OCI-LY3 (cell line): Measurements from ENCODE around the gene CIITA.

Experiments used
- CTCF ChIP-seq: fragments of 200-600, 300-600 bp; sonication (generic); IDR thresholded peaks from 2 replicates; pipeline ENCODE4 v1.5.1; 2014; ENCODE audit warnings: antibody characterized with exemption, low read length, low read depth
- EZH2phosphoT487 ChIP-seq: fragments of 200-600 bp; shearing (Covaris generic); IDR thresholded peaks from 2 replicates; pipeline ENCODE4 v1.6.1; 2018; ENCODE audit warnings: antibody characterized with exemption, mixed run types, low read depth

GRCh38 chr16:10976634-10977033 lies 99.6 kb downstream of the CIITA start:
- TF ChIP-seq CTCF (no peak), EZH2phosphoT487 (no peak)
